H1 (cell line): ENCODE measurements around the gene ME1. TPM values are rescaled to one million over a fixed set of nuclear protein-coding genes. Genes with fewer than 3 reads are reported as not detected.

ENCODE experiments used
- CTCF ChIA-PET: fragments of 300-600 bp; sonication (Branson Sonifier 250); formaldehyde crosslinking; loops from one replicate; lab custom pipeline; 2021; ENCODE audit not compliant: partially characterized antibody; lab: Charles Lee
- POLR2A ChIA-PET: fragments of 300-600 bp; sonication (Branson Sonifier 250); formaldehyde crosslinking; loops from one replicate; lab custom pipeline; 2021; ENCODE audit warnings: inconsistent platforms; ENCODE audit not compliant: partially characterized antibody; lab: Charles Lee
- DNase-seq, 2 experiments: peaks; one replicate each; pipeline versions ENCODE4 v3.0.0 to v3.0.0-alpha.2; 2010 to 2022; ENCODE audit warnings: low spot score in 2 of 2, low read depth in 1 of 2, mixed read lengths in 1 of 2
- FAIRE-seq: peaks from 2 replicates; lab custom pipeline; 2011; peaks lifted over from hg19 to GRCh38; lab: Jason Lieb, UNC
- H2AFZ ChIP-seq: 2 replicates; pipeline ENCODE4 v1.8.1; 2012; ENCODE audit warnings: low read length, inconsistent platforms
- H2AK5ac ChIP-seq: 2 replicates; pipeline ENCODE4 v1.6.1; 2013; ENCODE audit warnings: low read depth, low read length
- H2BK120ac ChIP-seq: replicated peaks from 2 replicates; pipeline ENCODE3; 2013; ENCODE audit warnings: low read depth, low read length, inconsistent platforms
- H2BK12ac ChIP-seq: 2 replicates; pipeline ENCODE4 v1.6.1; 2013; ENCODE audit warnings: low read depth, low read length
- H2BK15ac ChIP-seq: 2 replicates; pipeline ENCODE4 v1.6.1; 2013; ENCODE audit warnings: low read length
- H2BK20ac ChIP-seq: 2 replicates; pipeline ENCODE4 v1.6.1; 2013; ENCODE audit warnings: low read length
- H2BK5ac ChIP-seq: 2 replicates; pipeline ENCODE4 v1.6.1; 2013; ENCODE audit warnings: low read depth, low read length
- H3K14ac ChIP-seq: 2 replicates; pipeline ENCODE4 v1.6.1; 2013; ENCODE audit warnings: inconsistent platforms; ENCODE audit not compliant: insufficient read length
- H3K18ac ChIP-seq: 2 replicates; pipeline ENCODE4 v1.6.1; 2013; ENCODE audit warnings: low read length; ENCODE audit errors: extremely low read depth
- H3K23ac ChIP-seq: 2 replicates; pipeline ENCODE4 v1.6.1; 2013; ENCODE audit warnings: inconsistent platforms; ENCODE audit not compliant: insufficient read length
- H3K23me2 ChIP-seq: 2 replicates; pipeline ENCODE4 v1.6.1; 2013; ENCODE audit warnings: low read depth, low read length
- H3K27ac ChIP-seq: 2 replicates; pipeline ENCODE4 v1.6.1; 2011; ENCODE audit warnings: low read depth, low read length, inconsistent platforms
- H3K27me3 ChIP-seq, 4 experiments: replicated peaks in 1 of 4; 1 replicate in 1 of 4; 2 replicates in 3 of 4; pipeline versions ENCODE4 v1.6.1 to v1.8.1; 2011 to 2013; ENCODE audit warnings: low read length in 3 of 4, mild to moderate bottlenecking in 3 of 4, inconsistent platforms in 2 of 4, mixed read lengths in 2 of 4, moderate library complexity in 1 of 4; ENCODE audit not compliant: control insufficient read depth in 3 of 4, insufficient read depth in 3 of 4; ENCODE audit errors: extremely low read depth in 1 of 4
- H3K36me3 ChIP-seq, 4 experiments: 2 replicates each; pipeline versions ENCODE4 v1.6.1 to v1.8.1; 2011 to 2013; ENCODE audit warnings: mild to moderate bottlenecking in 4 of 4, low read length in 3 of 4, moderate library complexity in 2 of 4, control low read depth in 1 of 4, inconsistent platforms in 1 of 4; ENCODE audit not compliant: insufficient read depth in 4 of 4, control insufficient read depth in 2 of 4
- H3K4ac ChIP-seq: replicated peaks from 2 replicates; pipeline ENCODE3; 2013; ENCODE audit warnings: low read length, low read depth, mixed read lengths, inconsistent platforms; ENCODE audit not compliant: insufficient read length
- H3K4me1 ChIP-seq, 4 experiments: replicated peaks in 1 of 4; 1 replicate in 1 of 4; 2 replicates in 3 of 4; pipeline versions ENCODE4 v1.6.1 to v1.8.1; 2011 to 2013; ENCODE audit warnings: low read length in 3 of 4, inconsistent platforms in 2 of 4, mixed read lengths in 1 of 4; ENCODE audit not compliant: insufficient read depth in 4 of 4, control insufficient read depth in 3 of 4
- H3K4me2 ChIP-seq, 2 experiments: 2 replicates each; pipeline versions ENCODE4 v1.6.1 to v1.8.1; 2011 to 2013; ENCODE audit warnings: low read depth in 2 of 2, low read length in 2 of 2, control low read depth in 1 of 2, inconsistent platforms in 1 of 2, mild to moderate bottlenecking in 1 of 2; ENCODE audit not compliant: insufficient read depth in 1 of 2
- H3K4me3 ChIP-seq, 4 experiments: fragments of 200-600, 300-600 bp in 1 of 4; sonication (generic), shearing (Covaris generic), sonication (Bioruptor Twin) in 1 of 4; 2 replicates each; pipeline versions ENCODE4 v1.5.1 to v1.8.1; 2011 to 2016; ENCODE audit warnings: low read length in 4 of 4, low read depth in 3 of 4, control low read depth in 2 of 4, inconsistent platforms in 2 of 4, mild to moderate bottlenecking in 2 of 4, mixed read lengths in 1 of 4, moderate library complexity in 1 of 4; ENCODE audit not compliant: insufficient read depth in 2 of 4; ENCODE audit errors: extremely low read depth in 1 of 4
- H3K56ac ChIP-seq: replicated peaks from 2 replicates; pipeline ENCODE3; 2013; ENCODE audit warnings: low read depth, mild to moderate bottlenecking, mixed read lengths, low read length, inconsistent platforms; ENCODE audit not compliant: insufficient read length
- H3K79me1 ChIP-seq: 2 replicates; pipeline ENCODE4 v1.6.1; 2013; ENCODE audit warnings: low read depth, low read length, control low read depth
- H3K79me2 ChIP-seq, 2 experiments: 2 replicates each; pipeline versions ENCODE4 v1.6.1 to v1.8.1; 2012 to 2013; ENCODE audit warnings: low read length in 2 of 2, mild to moderate bottlenecking in 2 of 2, inconsistent platforms in 1 of 2; ENCODE audit not compliant: insufficient read depth in 2 of 2, control insufficient read depth in 1 of 2
- H3K9ac ChIP-seq, 4 experiments: replicated peaks in 1 of 4; 1 replicate in 1 of 4; 2 replicates in 3 of 4; pipeline versions ENCODE4 v1.6.1 to v1.8.1; 2011 to 2013; ENCODE audit warnings: low read depth in 3 of 4, low read length in 3 of 4, control low read depth in 2 of 4, mild to moderate bottlenecking in 2 of 4, moderate library complexity in 2 of 4, inconsistent platforms in 1 of 4; ENCODE audit errors: extremely low read depth in 1 of 4
- H3K9me3 ChIP-seq, 2 experiments: 2 replicates each; pipeline versions ENCODE4 v1.6.1 to v1.8.1; 2012 to 2013; ENCODE audit warnings: mild to moderate bottlenecking in 2 of 2, moderate library complexity in 2 of 2, control low read depth in 1 of 2, inconsistent platforms in 1 of 2, low read depth in 1 of 2, low read length in 1 of 2, mixed read lengths in 1 of 2; ENCODE audit not compliant: insufficient read depth in 2 of 2
- H4K20me1 ChIP-seq, 2 experiments: replicated peaks in 1 of 2; 2 replicates each; pipeline versions ENCODE3 to v1.8.1; 2011 to 2013; ENCODE audit warnings: inconsistent platforms in 2 of 2, low read length in 2 of 2, mild to moderate bottlenecking in 1 of 2; ENCODE audit not compliant: insufficient read depth in 2 of 2, control insufficient read depth in 1 of 2
- H4K5ac ChIP-seq: 2 replicates; pipeline ENCODE4 v1.6.1; 2013; ENCODE audit warnings: low read length, low read depth, mixed read lengths, inconsistent platforms; ENCODE audit not compliant: insufficient read length
- H4K8ac ChIP-seq: 2 replicates; pipeline ENCODE4 v1.8.0; 2013; ENCODE audit warnings: mild to moderate bottlenecking, moderate library complexity, low read length, inconsistent platforms; ENCODE audit not compliant: insufficient read depth; ENCODE audit errors: extremely low read depth
- H4K91ac ChIP-seq: replicated peaks from 2 replicates; pipeline ENCODE3; 2013; ENCODE audit warnings: low read length, mixed read lengths, inconsistent platforms; ENCODE audit not compliant: insufficient read length
- CHD1 ChIP-seq: IDR thresholded peaks from 2 replicates; pipeline ENCODE4 v1.6.1; 2012; ENCODE audit warnings: low read depth, low read length, improper control_type of control experiment
- TEAD4 ChIP-seq: IDR thresholded peaks from 2 replicates; pipeline ENCODE4 v1.6.1; 2012; ENCODE audit warnings: low read depth, low read length, inconsistent platforms, mixed read lengths
- ZNF274 ChIP-seq: IDR thresholded peaks from 2 replicates; pipeline ENCODE4 v1.7.0; 2012; ENCODE audit warnings: low read length, borderline replicate concordance; ENCODE audit errors: extremely low read depth
- WGBS, 2 experiments: shearing (Covaris generic) in 1 of 2; methylation state at CpG; one replicate each; pipeline versions ENCODE4 v1.1.6 to v1.1.7; 2013 to 2015; ENCODE audit warnings: low lambda C conversion rate in 2 of 2, mixed read lengths in 2 of 2, inconsistent platforms in 1 of 2, low coverage in 1 of 2, missing lambda C conversion rate in 1 of 2; ENCODE audit not compliant: insufficient replicate concordance in 2 of 2, insufficient coverage in 1 of 2, insufficient read length in 1 of 2; ENCODE audit errors: extremely low coverage in 1 of 2, missing lambda C conversion rate in 1 of 2; 5-methylcytosine and 5-hydroxymethylcytosine counted together
- polyA plus RNA-seq, 7 experiments: library from polyadenylated mRNA; depleted of rRNA in 3 of 7; stranded (reverse) in 5 of 7; unstranded in 2 of 7; fragments of >200 nt in 5 of 7; fragments of 200-250 nt in 2 of 7; gene quantifications; 1 replicate in 5 of 7; 2 replicates in 1 of 7; 4 replicates in 1 of 7; pipeline versions ENCODE4 v1.2.1 to v1.2.3, GENCODE V29; 2011 to 2013; ENCODE audit warnings: missing spikeins in 2 of 7, mixed read lengths in 2 of 7
- total RNA-seq: library from RNA; stranded (reverse); fragmentation: NEBNext Ultra II Directional; extraction: Animal tissue kit (Norgen Biotek cat#: 25700); gene quantifications from 2 replicates; pipeline ENCODE4 v1.2.1, GENCODE V29; 2021

Gene ME1
- total and polyA plus RNA-seq, 2 of the 8 experiments (the other 6 are each of a cell fraction or from before 2014, with no cell fraction given) = 1.3 to 3.9 TPM

GRCh38 chr6:83371423-83371822 lies 59.4 kb downstream of the ME1 start:
- no peak overlapping the region for H3K56ac ChIP-seq
- ChIA-PET POLR2A (no interaction called here), CTCF (no interaction called here)
- 83% methylated on average over 3 of the region's 3 CpGs; no CpG with 5 or more reads in 1 of the 2 experiments for WGBS, 2 experiments
- H4K8ac ChIP-seq = no peak overlapping the region
- no peak overlapping the region for H2BK120ac ChIP-seq
- no peak overlapping the region for H3K9ac ChIP-seq
- H3K23me2 ChIP-seq = no peaks in the 10 kb centered on the region
- no peak overlapping the region for H3K4ac ChIP-seq
- no peak overlapping the region for H3K4me2 ChIP-seq
- H3K14ac ChIP-seq = no peak overlapping the region
- no peak overlapping the region for H2AK5ac ChIP-seq
- H2BK15ac ChIP-seq = no peak overlapping the region
- H2AFZ ChIP-seq = no peak overlapping the region
- no peak for FAIRE-seq
- no peak for DNase-seq
- no peak overlapping the region for H4K5ac ChIP-seq
- no peaks in the 10 kb centered on the region for H3K9me3 ChIP-seq
- no peaks in the 10 kb centered on the region for H3K4me1 ChIP-seq
- no peaks in the 10 kb centered on the region for H3K27me3 ChIP-seq
- H3K36me3 ChIP-seq = no peaks in the 10 kb centered on the region
- H4K91ac ChIP-seq = no peak overlapping the region
- no peak overlapping the region for H2BK12ac ChIP-seq
- no peak overlapping the region for H3K18ac ChIP-seq
- TF ChIP-seq ZNF274 (no peak), CHD1 (no peak), TEAD4 (no peak)
- H3K79me1 ChIP-seq = no peaks in the 10 kb centered on the region
- H3K27ac ChIP-seq = no peak overlapping the region
- H4K20me1 ChIP-seq = no peaks in the 10 kb centered on the region
- no peaks in the 10 kb centered on the region for H3K79me2 ChIP-seq
- H2BK5ac ChIP-seq = no peak overlapping the region
- H3K4me3 ChIP-seq = no peak overlapping the region
- H3K23ac ChIP-seq = no peak overlapping the region
- no peak overlapping the region for H2BK20ac ChIP-seq
